SK-N-SH treated with all-trans-retinoic acid at 6 μM for 48 hours (cell line): ENCODE data around the gene TJP2.

Experiments
- ATAC-seq: fragments of 200-7000 bp; cut with Tn5 transposase; 3 replicates; pipeline ENCODE4 v1.9.1; 2020; ENCODE audit warnings: mild to moderate bottlenecking, moderate library complexity
- ARNTL ChIP-seq: fragments of 450-650 bp; formaldehyde crosslinking; IDR thresholded peaks from 2 replicates; pipeline ENCODE4 v1.5.0; 2020; ENCODE audit warnings: low read depth, mild to moderate bottlenecking, moderate library complexity, borderline replicate concordance
- BACH2 ChIP-seq: fragments of 250-450 bp; sonication (Bioruptor Pico); IDR thresholded peaks from 2 replicates; pipeline ENCODE4 v1.9.0; 2021; ENCODE audit warnings: mild to moderate bottlenecking, borderline replicate concordance
- CSDC2 ChIP-seq: fragments of 250-450 bp; sonication (Bioruptor Pico); IDR thresholded peaks from 2 replicates; pipeline ENCODE4 v1.5.0; 2020; ENCODE audit warnings: mild to moderate bottlenecking, moderate library complexity
- ESRRG ChIP-seq: fragments of 250-450 bp; sonication (Bioruptor Pico); IDR thresholded peaks from 2 replicates; pipeline ENCODE4 v1.6.1; 2021; ENCODE audit warnings: mild to moderate bottlenecking
- GLIS3 ChIP-seq: fragments of 250-450 bp; sonication (Bioruptor Pico); IDR thresholded peaks from 2 replicates; pipeline ENCODE4 v1.5.0; 2020; ENCODE audit warnings: mild to moderate bottlenecking, moderate library complexity
- ISL1 ChIP-seq: fragments of 250-450 bp; sonication (Bioruptor Pico); IDR thresholded peaks from 2 replicates; pipeline ENCODE4 v2.1.2; 2022; ENCODE audit warnings: mild to moderate bottlenecking, moderate library complexity
- OSR1 ChIP-seq: fragments of 250-450 bp; sonication (Bioruptor Pico); IDR thresholded peaks from 2 replicates; pipeline ENCODE4 v1.8.0; 2022; ENCODE audit warnings: moderate library complexity, mild to moderate bottlenecking, inconsistent platforms
- PPARA ChIP-seq: fragments of 250-450 bp; sonication (Bioruptor Pico); IDR thresholded peaks from 2 replicates; pipeline ENCODE4 v1.5.0; 2020; ENCODE audit warnings: mild to moderate bottlenecking, borderline replicate concordance
- RARB ChIP-seq: fragments of 250-450 bp; sonication (Bioruptor Pico); IDR thresholded peaks from 2 replicates; pipeline ENCODE4 v1.8.0; 2021; ENCODE audit warnings: mild to moderate bottlenecking, moderate library complexity
- SNAI2 ChIP-seq: fragments of 250-450 bp; sonication (Bioruptor Pico); IDR thresholded peaks from 2 replicates; pipeline ENCODE4 v1.5.0; 2020; ENCODE audit warnings: mild to moderate bottlenecking, moderate library complexity
- TOX ChIP-seq: fragments of 250-450 bp; sonication (Bioruptor Pico); IDR thresholded peaks from 2 replicates; pipeline ENCODE4 v1.8.0; 2021; ENCODE audit warnings: mild to moderate bottlenecking, moderate library complexity, borderline replicate concordance
- TSHZ2 ChIP-seq: fragments of 250-450 bp; sonication (Bioruptor Pico); IDR thresholded peaks from 2 replicates; pipeline ENCODE4 v1.5.0; 2020; ENCODE audit warnings: mild to moderate bottlenecking, moderate library complexity
- ZC3H10 ChIP-seq: fragments of 250-450 bp; sonication (Bioruptor Pico); IDR thresholded peaks from 2 replicates; pipeline ENCODE4 v1.5.1; 2021; ENCODE audit warnings: mild to moderate bottlenecking, moderate library complexity
- ZFP3 ChIP-seq: fragments of 250-450 bp; sonication (Bioruptor Pico); IDR thresholded peaks from 2 replicates; pipeline ENCODE4 v1.5.0; 2020; ENCODE audit warnings: mild to moderate bottlenecking, moderate library complexity
- ZFP30 ChIP-seq: fragments of 450-650 bp; formaldehyde crosslinking; IDR thresholded peaks from 2 replicates; pipeline ENCODE4 v1.5.0; 2022; ENCODE audit warnings: mild to moderate bottlenecking, moderate library complexity
- ZNF70 ChIP-seq: fragments of 450-650 bp; formaldehyde crosslinking; IDR thresholded peaks from 2 replicates; pipeline ENCODE4 v1.5.0; 2020; ENCODE audit warnings: mild to moderate bottlenecking, moderate library complexity
- ZNF8 ChIP-seq: fragments of 450-650 bp; formaldehyde crosslinking; IDR thresholded peaks from 2 replicates; pipeline ENCODE4 v1.5.0; 2020; ENCODE audit warnings: mild to moderate bottlenecking, moderate library complexity
- TF ChIP-seq, protein P1 (sequence below): fragments of 250-450 bp; sonication (Bioruptor Pico); IDR thresholded peaks from 2 replicates; pipeline ENCODE4 v1.8.0; 2021; ENCODE audit warnings: low read depth, mild to moderate bottlenecking, moderate library complexity, borderline replicate concordance
- TF ChIP-seq, protein P2 (sequence below): fragments of 250-450 bp; sonication (Bioruptor Pico); IDR thresholded peaks from 2 replicates; pipeline ENCODE4 v1.8.0; 2020; ENCODE audit warnings: mild to moderate bottlenecking, moderate library complexity, borderline replicate concordance

Gene TJP2

GRCh38 chr9:69237702-69238295 is 63.7 kb downstream of the TJP2 start:
- TF ChIP-seq CSDC2 (CRISPR knock-in tag) = no peak
- no peak for TF ChIP-seq ZFP3
- TF ChIP-seq TSHZ2 (CRISPR knock-in tag) = no peak
- TF ChIP-seq, protein P1, sequence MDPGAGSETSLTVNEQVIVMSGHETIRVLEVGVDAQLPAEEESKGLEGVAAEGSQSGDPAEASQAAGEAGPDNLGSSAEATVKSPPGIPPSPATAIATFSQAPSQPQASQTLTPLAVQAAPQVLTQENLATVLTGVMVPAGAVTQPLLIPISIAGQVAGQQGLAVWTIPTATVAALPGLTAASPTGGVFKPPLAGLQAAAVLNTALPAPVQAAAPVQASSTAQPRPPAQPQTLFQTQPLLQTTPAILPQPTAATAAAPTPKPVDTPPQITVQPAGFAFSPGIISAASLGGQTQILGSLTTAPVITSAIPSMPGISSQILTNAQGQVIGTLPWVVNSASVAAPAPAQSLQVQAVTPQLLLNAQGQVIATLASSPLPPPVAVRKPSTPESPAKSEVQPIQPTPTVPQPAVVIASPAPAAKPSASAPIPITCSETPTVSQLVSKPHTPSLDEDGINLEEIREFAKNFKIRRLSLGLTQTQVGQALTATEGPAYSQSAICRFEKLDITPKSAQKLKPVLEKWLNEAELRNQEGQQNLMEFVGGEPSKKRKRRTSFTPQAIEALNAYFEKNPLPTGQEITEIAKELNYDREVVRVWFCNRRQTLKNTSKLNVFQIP (CRISPR knock-in tag) = no peak
- no peak for TF ChIP-seq SNAI2 (CRISPR knock-in tag)
- TF ChIP-seq ZNF8 (CRISPR knock-in tag) = no peak
- no peak for TF ChIP-seq ISL1 (CRISPR knock-in tag)
- no peak for TF ChIP-seq RARB (CRISPR knock-in tag)
- TF ChIP-seq ZFP30 = no peak
- no peak for TF ChIP-seq ZC3H10 (CRISPR knock-in tag)
- TF ChIP-seq ARNTL = no peak
- TF ChIP-seq, protein P2, sequence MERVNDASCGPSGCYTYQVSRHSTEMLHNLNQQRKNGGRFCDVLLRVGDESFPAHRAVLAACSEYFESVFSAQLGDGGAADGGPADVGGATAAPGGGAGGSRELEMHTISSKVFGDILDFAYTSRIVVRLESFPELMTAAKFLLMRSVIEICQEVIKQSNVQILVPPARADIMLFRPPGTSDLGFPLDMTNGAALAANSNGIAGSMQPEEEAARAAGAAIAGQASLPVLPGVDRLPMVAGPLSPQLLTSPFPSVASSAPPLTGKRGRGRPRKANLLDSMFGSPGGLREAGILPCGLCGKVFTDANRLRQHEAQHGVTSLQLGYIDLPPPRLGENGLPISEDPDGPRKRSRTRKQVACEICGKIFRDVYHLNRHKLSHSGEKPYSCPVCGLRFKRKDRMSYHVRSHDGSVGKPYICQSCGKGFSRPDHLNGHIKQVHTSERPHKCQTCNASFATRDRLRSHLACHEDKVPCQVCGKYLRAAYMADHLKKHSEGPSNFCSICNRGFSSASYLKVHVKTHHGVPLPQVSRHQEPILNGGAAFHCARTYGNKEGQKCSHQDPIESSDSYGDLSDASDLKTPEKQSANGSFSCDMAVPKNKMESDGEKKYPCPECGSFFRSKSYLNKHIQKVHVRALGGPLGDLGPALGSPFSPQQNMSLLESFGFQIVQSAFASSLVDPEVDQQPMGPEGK = no peak
- no peak for TF ChIP-seq ZNF70 (CRISPR knock-in tag)
- no peak for TF ChIP-seq OSR1 (CRISPR knock-in tag)
- no peak for TF ChIP-seq PPARA
- no peak for TF ChIP-seq GLIS3 (CRISPR knock-in tag)
- no peak for ATAC-seq

DNA sequence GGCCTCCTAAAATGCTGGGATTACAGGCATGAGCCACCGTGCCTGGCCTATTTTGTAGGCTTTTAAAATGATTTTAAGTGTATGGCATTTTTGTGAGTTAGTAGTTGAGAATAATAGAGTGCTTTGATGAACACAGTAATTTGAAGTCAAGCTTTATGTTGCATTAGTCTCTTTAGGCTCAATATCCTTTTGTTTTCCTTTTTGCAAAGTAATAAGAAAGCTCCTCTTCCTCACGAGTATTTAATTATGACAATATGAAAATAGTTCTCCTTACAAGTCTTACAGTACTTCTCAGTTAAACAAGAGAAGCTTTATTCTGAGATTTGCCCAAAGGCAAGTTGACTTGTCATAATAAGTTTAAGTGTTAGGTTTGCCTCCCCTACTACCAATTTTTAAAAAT is 69.0 kb downstream of the TJP2 start:
- no peak for ATAC-seq
- no peak for TF ChIP-seq ISL1 (CRISPR knock-in tag)
- TF ChIP-seq BACH2 (CRISPR knock-in tag) = no peak
- no peak for TF ChIP-seq RARB (CRISPR knock-in tag)
- no peak for TF ChIP-seq ZNF8 (CRISPR knock-in tag)

DNA sequence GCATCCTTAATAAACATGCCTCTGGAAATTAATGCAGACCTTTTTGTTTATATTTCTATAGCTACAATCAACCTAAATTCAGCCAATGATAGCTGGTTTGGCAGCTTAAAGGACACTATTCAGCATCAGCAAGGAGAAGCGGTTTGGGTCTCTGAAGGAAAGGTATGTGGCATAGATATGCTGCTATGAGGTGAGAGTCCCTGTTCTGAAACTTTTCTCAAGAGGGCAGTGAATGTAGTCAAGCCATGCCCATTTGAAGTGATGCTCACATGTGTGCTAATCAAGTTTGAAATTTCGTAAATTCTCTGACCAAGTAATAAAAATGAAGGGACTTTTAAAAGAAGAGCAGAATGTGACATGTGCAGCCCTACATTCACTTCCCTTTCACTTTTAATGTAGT is 72.6 kb downstream of the TJP2 start:
- ATAC-seq = no peak
- TF ChIP-seq GLIS3 (CRISPR knock-in tag) = no peak
- no peak for TF ChIP-seq ZFP30
- TF ChIP-seq ISL1 (CRISPR knock-in tag) = no peak
- no peak for TF ChIP-seq RARB (CRISPR knock-in tag)
- no peak for TF ChIP-seq ESRRG
- TF ChIP-seq TSHZ2 (CRISPR knock-in tag) = no peak

DNA sequence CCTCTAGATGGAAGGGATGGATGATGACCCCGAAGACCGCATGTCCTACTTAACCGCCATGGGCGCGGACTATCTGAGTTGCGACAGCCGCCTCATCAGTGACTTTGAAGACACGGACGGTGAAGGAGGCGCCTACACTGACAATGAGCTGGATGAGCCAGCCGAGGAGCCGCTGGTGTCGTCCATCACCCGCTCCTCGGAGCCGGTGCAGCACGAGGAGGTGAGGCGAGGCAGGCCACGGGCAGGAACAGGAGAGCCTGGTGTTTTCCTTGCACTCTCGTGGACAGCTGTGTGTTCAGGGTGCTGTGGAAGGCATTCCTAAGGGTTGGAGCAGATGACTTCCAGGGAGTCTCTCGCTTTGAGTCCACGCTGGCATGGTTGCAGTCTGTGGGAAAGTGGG is 73.9 kb downstream of the TJP2 start:
- no peak for ATAC-seq
- TF ChIP-seq ESRRG = no peak
- no peak for TF ChIP-seq OSR1 (CRISPR knock-in tag)
- no peak for TF ChIP-seq ARNTL
- no peak for TF ChIP-seq SNAI2 (CRISPR knock-in tag)
- no peak for TF ChIP-seq GLIS3 (CRISPR knock-in tag)
- no peak for TF ChIP-seq TOX (CRISPR knock-in tag)
- no peak for TF ChIP-seq PPARA
- no peak for TF ChIP-seq RARB (CRISPR knock-in tag)
- TF ChIP-seq, all 23 proteins: peak for 0
